Suprapubic skin (tissue), 3 donors: ENCODE measurements around the gene VAMP8.

Source experiments
- CTCF ChIP-seq, 2 donors: fragments of 200-600 bp in 1 of 2; fragments of 450-650 bp in 1 of 2; sonication (generic) in 1 of 2; IDR thresholded peaks; one replicate each; pipeline ENCODE4 v1.5.1; 2016 to 2019; ENCODE audit warnings: antibody characterized with exemption in 2 of 2, mild to moderate bottlenecking in 1 of 2, moderate library complexity in 1 of 2
- POLR2AphosphoS5 ChIP-seq, 3 donors: sonication (generic); formaldehyde crosslinking; IDR thresholded peaks; one replicate each; pipeline ENCODE4 v1.6.1; 2017; ENCODE audit warnings: antibody characterized with exemption in 3 of 3

DNA sequence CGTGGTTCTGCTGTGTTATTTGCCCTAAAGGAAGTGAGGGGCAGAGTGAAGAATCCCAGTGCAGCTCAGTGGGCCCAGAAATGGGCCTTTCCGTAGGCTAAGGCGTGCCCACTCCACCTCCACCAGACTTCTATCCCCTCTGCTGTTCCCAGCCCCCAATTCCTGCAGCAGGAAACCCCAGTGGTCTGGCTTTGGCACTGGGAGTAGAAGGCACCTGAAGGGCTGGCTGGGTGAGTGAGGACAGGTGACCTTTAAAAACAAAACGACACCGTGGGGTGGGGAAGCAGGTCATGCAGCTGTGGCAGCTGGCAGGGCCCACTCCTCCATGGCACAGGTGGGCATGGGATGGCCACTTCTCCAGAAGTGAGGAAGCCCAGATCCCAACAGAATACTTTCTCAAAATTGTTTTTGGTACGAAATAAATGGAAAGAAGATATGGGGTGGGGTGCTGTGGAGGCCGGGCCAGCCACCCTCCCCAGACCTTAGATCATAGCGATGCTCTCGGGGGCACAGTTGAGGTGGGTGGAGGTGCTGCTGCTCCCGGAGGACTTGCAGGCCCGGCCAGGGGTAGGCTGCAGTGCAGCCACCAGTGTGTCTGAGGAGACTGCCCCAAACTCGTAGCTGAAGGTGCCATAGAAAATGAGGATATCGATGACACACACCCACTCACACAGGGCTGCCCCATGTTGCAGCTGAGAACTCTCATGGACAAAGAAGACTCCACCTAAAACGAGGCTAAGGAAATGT, 21.4 kb downstream of the VAMP8 start:
- no peak for TF ChIP-seq CTCF (IDR thresholded peaks at IDR 0.05)
- no peak for TF ChIP-seq POLR2AphosphoS5 (IDR thresholded peaks at IDR 0.05)
